CD4-positive, alpha-beta memory T cell (primary cell): ENCODE data around the gene FRRS1L. TPM values are rescaled to one million over a fixed set of nuclear protein-coding genes. Genes with fewer than 3 reads are reported as not detected.

Experiments
- CTCF ChIA-PET: fragments of 350-600 bp; sonication (Branson Sonifier 250); formaldehyde crosslinking; loops from one replicate; lab custom pipeline; 2021; ENCODE audit warnings: inconsistent platforms; ENCODE audit not compliant: partially characterized antibody; lab: Charles Lee
- POLR2A ChIA-PET: fragments of 350-600 bp; sonication (Branson Sonifier 250); formaldehyde crosslinking; loops from one replicate; lab custom pipeline; 2021; ENCODE audit not compliant: partially characterized antibody; lab: Charles Lee
- DNase-seq, 5 donors: peaks; one replicate each; pipeline versions ENCODE4 v3.0.0 to v3.0.0-alpha.2; 2020 to 2022; ENCODE audit warnings: mixed read lengths in 1 of 5
- H3K27ac ChIP-seq: one replicate; pipeline ENCODE4 v1.7.0; 2013; ENCODE audit warnings: low read depth, low read length
- H3K27me3 ChIP-seq: 2 replicates; pipeline ENCODE4 v1.7.0; 2013; ENCODE audit warnings: mild to moderate bottlenecking, low read length, moderate library complexity; ENCODE audit not compliant: insufficient read depth
- H3K36me3 ChIP-seq: 2 replicates; pipeline ENCODE4 v1.7.0; 2013; ENCODE audit warnings: mild to moderate bottlenecking, low read length, moderate library complexity; ENCODE audit not compliant: insufficient read depth
- H3K4me1 ChIP-seq: 2 replicates; pipeline ENCODE4 v1.7.0; 2013; ENCODE audit warnings: mild to moderate bottlenecking, low read length, moderate library complexity; ENCODE audit not compliant: insufficient read depth
- H3K4me3 ChIP-seq, 2 donors: one replicate each; pipeline ENCODE4 v1.7.0; 2013; ENCODE audit warnings: low read length in 2 of 2, mild to moderate bottlenecking in 1 of 2
- H3K9me3 ChIP-seq, 2 donors: one replicate each; pipeline ENCODE4 v1.7.0; 2013; ENCODE audit warnings: low read length in 2 of 2, control low read depth in 1 of 2; ENCODE audit not compliant: control insufficient read depth in 1 of 2
- H3K27ac Mint-ChIP-seq, 7 donors: one replicate each; pipeline ENCODE4 v1.8.0; 2020 to 2021; ENCODE audit warnings: mixed read lengths in 7 of 7, mild to moderate bottlenecking in 6 of 7, inconsistent platforms in 3 of 7, moderate library complexity in 3 of 7
- H3K27me3 Mint-ChIP-seq, 2 donors: one replicate each; pipeline ENCODE4 v1.8.0; 2020 to 2021; ENCODE audit warnings: mixed read lengths in 2 of 2
- H3K36me3 Mint-ChIP-seq, 2 donors: one replicate each; pipeline ENCODE4 v1.8.0; 2020 to 2021; ENCODE audit warnings: mixed read lengths in 2 of 2, inconsistent platforms in 1 of 2, mild to moderate bottlenecking in 1 of 2
- H3K4me1 Mint-ChIP-seq, 4 donors: one replicate each; pipeline ENCODE4 v1.8.0; 2020 to 2021; ENCODE audit warnings: mixed read lengths in 4 of 4, mild to moderate bottlenecking in 1 of 4
- H3K4me3 Mint-ChIP-seq, 8 donors: one replicate each; pipeline ENCODE4 v1.8.0; 2020 to 2021; ENCODE audit warnings: mixed read lengths in 8 of 8, mild to moderate bottlenecking in 7 of 8, moderate library complexity in 6 of 8, inconsistent platforms in 3 of 8
- H3K9me3 Mint-ChIP-seq, 8 donors: one replicate each; pipeline ENCODE4 v1.8.0; 2020 to 2021; ENCODE audit warnings: mixed read lengths in 8 of 8, mild to moderate bottlenecking in 5 of 8, inconsistent platforms in 3 of 8, moderate library complexity in 1 of 8
- intact Hi-C: fragments of 100-400 bp; cut with micrococcal nuclease; formaldehyde crosslinking; loops from one replicate; pipeline ENCODE4 v1.15.1; 2023
- polyA plus RNA-seq, 2 donors: library from polyadenylated mRNA; unstranded; fragments of 300-500 nt; fragmentation: Illumina TruSeq; gene quantifications; one replicate each; pipeline ENCODE4 v1.2.3, GENCODE V29; 2021
- total RNA-seq, 2 experiments: library from RNA; stranded (reverse); gene quantifications; one replicate each; pipeline ENCODE4 v1.2.3, GENCODE V29; 2021

The FRRS1L gene
- total and polyA plus RNA-seq, 4 experiments from 2014 or later: not detected

- Histone ChIP-seq H3K4me1 (peaks cover 3% of the 10 kb centered on the region), H3K9me3 (no peaks in the 10 kb centered on the region), H3K36me3 (peaks cover 59% of the 10 kb centered on the region), H3K27ac (no peak overlapping the region), H3K4me3 (no peak overlapping the region), H3K27me3 (no peaks in the 10 kb centered on the region)
- Mint-ChIP-seq H3K9me3 (no peaks in the 10 kb centered on the region), H3K36me3 (peaks cover 55 to 65% of the 10 kb centered on the region in 2 donors), H3K4me1 (peaks cover 8 to 15% (median 10%) of the 10 kb centered on the region in 4 donors), H3K27ac (peak overlapping the region in 2 of 7 donors; percentile 31 to 56), H3K27me3 (no peaks in the 10 kb centered on the region), H3K4me3 (no peak overlapping the region)
- POLR2A ChIA-PET: no interaction called here
- no peak for DNase-seq
- CTCF ChIA-PET: interaction anchor here (1.7 kb wide), 1 partner anchor 12 kb away, joined by 5 read pairs; no protein-coding TSS in a partner anchor
- intact Hi-C loops: no loop called here
Measured at GRCh38 chr9:109088221-109088620, 78.8 kb downstream of the FRRS1L start.

- Mint-ChIP-seq H3K27ac (peak overlapping the region in 2 of 7 donors; percentile 31 to 53), H3K9me3 (no peaks in the 10 kb centered on the region), H3K4me1 (peaks cover 7 to 14% (median 10%) of the 10 kb centered on the region in 4 donors), H3K27me3 (no peaks in the 10 kb centered on the region), H3K4me3 (no peak overlapping the region), H3K36me3 (peaks cover 54 to 64% of the 10 kb centered on the region in 2 donors)
- Histone ChIP-seq H3K4me3 (no peak overlapping the region), H3K36me3 (peaks cover 56% of the 10 kb centered on the region), H3K9me3 (no peaks in the 10 kb centered on the region), H3K4me1 (peaks cover 3% of the 10 kb centered on the region), H3K27ac (no peak overlapping the region), H3K27me3 (no peaks in the 10 kb centered on the region)
- ChIA-PET POLR2A (no interaction called here), CTCF (interaction anchor here (1.7 kb wide), 1 partner anchor 13 kb away, joined by 5 read pairs; no protein-coding TSS in a partner anchor)
- intact Hi-C loops: no loop called here
- DNase-seq: no peak
Measured at GRCh38 chr9:109087795-109088194, 79.3 kb downstream of the FRRS1L start.

GRCh38 chr9:109086221-109086620, 80.8 kb downstream of the FRRS1L start:
- intact Hi-C loops: no loop called here
- Histone ChIP-seq H3K4me1 (no peaks in the 10 kb centered on the region), H3K36me3 (peaks cover 42% of the 10 kb centered on the region), H3K4me3 (no peak overlapping the region), H3K9me3 (no peaks in the 10 kb centered on the region), H3K27ac (no peak overlapping the region), H3K27me3 (no peaks in the 10 kb centered on the region)
- peak overlapping the region in 1 of 7 donors; percentile 25 for H3K27ac Mint-ChIP-seq
- H3K4me3 Mint-ChIP-seq: no peak overlapping the region
- H3K9me3 Mint-ChIP-seq: no peaks in the 10 kb centered on the region
- H3K36me3 Mint-ChIP-seq: peaks cover 49 to 62% of the 10 kb centered on the region in 2 donors
- CTCF ChIA-PET: no interaction called here
- POLR2A ChIA-PET: no interaction called here
- H3K27me3 Mint-ChIP-seq: no peaks in the 10 kb centered on the region
- peaks cover 4 to 15% (median 7%) of the 10 kb centered on the region in 4 donors for H3K4me1 Mint-ChIP-seq
- DNase-seq: no peak

- no peaks in the 10 kb centered on the region for H3K9me3 ChIP-seq
- Mint-ChIP-seq H3K36me3 (peaks cover 49 to 60% of the 10 kb centered on the region in 2 donors), H3K27me3 (no peaks in the 10 kb centered on the region), H3K4me1 (peaks cover 4 to 14% (median 7%) of the 10 kb centered on the region in 4 donors), H3K27ac (no peak overlapping the region), H3K4me3 (no peak overlapping the region), H3K9me3 (no peaks in the 10 kb centered on the region)
- POLR2A ChIA-PET: no interaction called here
- H3K4me1 ChIP-seq: no peaks in the 10 kb centered on the region
- no peak for DNase-seq
- H3K4me3 ChIP-seq: no peak overlapping the region
- H3K27me3 ChIP-seq: no peaks in the 10 kb centered on the region
- CTCF ChIA-PET: no interaction called here
- intact Hi-C loops: no loop called here
- H3K36me3 ChIP-seq: peaks cover 39% of the 10 kb centered on the region
- H3K27ac ChIP-seq: no peak overlapping the region
Measured at GRCh38 chr9:109085510-109085909, 81.5 kb downstream of the FRRS1L start.

GRCh38 chr9:109083813-109084405, 83.1 kb downstream of the FRRS1L start:
- POLR2A ChIA-PET: no interaction called here
- H3K4me3 ChIP-seq: no peak overlapping the region
- intact Hi-C loops: loop anchor here (5.0 kb wide), 1 partner anchor 33 kb away; the partner anchor contains the start of gene TMEM245

DNA sequence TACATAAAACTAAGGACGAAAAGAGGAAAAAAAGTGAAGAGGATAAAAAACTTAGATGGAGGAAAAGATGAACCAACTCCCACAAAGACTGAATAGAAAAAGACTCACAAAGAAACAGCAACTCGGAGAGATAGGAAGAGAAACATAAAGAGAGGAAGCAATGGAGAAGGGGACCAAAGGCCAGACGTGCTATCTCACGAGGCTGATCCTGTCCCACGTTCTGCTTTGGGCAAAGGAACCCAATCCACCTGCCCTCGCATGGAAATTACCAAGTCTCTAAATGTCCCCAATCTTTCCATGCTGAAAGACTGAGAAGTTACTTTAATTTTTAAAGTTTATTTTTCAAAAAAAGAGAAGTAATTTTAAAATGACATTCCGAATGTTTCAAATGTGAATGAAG, 83.9 kb downstream of the FRRS1L start:
- DNase-seq: no peak
- H3K27ac ChIP-seq: no peak overlapping the region
- intact Hi-C loops: loop anchor here (5.0 kb wide), 1 partner anchor 34 kb away; the partner anchor contains the start of gene TMEM245
- H3K27me3 ChIP-seq: no peaks in the 10 kb centered on the region
- POLR2A ChIA-PET: no interaction called here
- H3K4me1 ChIP-seq: no peaks in the 10 kb centered on the region
- no peak overlapping the region for H3K4me3 Mint-ChIP-seq
- H3K36me3 Mint-ChIP-seq: peaks cover 62 to 69% of the 10 kb centered on the region in 2 donors
- H3K27ac Mint-ChIP-seq: peak overlapping the region in 2 of 7 donors; percentile 31 to 52
- CTCF ChIA-PET: no interaction called here
- H3K9me3 ChIP-seq: no peaks in the 10 kb centered on the region
- H3K36me3 ChIP-seq: peaks cover 51% of the 10 kb centered on the region
- no peaks in the 10 kb centered on the region for H3K9me3 Mint-ChIP-seq
- H3K4me1 Mint-ChIP-seq: peaks cover 4 to 14% (median 7%) of the 10 kb centered on the region in 4 donors
- no peak overlapping the region for H3K4me3 ChIP-seq
- H3K27me3 Mint-ChIP-seq: no peaks in the 10 kb centered on the region

More at GRCh38 chr9:109083813-109084405, 83.1 kb downstream of the FRRS1L start:
- H3K27ac Mint-ChIP-seq: peak overlapping the region in 2 of 7 donors; percentile 11 to 18
- H3K27me3 Mint-ChIP-seq: no peaks in the 10 kb centered on the region
- H3K36me3 ChIP-seq: peaks cover 48% of the 10 kb centered on the region
- H3K4me3 Mint-ChIP-seq: no peak overlapping the region
- DNase-seq: no peak
- H3K4me1 ChIP-seq: no peaks in the 10 kb centered on the region
- peaks cover 60 to 66% of the 10 kb centered on the region in 2 donors for H3K36me3 Mint-ChIP-seq
- no peaks in the 10 kb centered on the region for H3K9me3 ChIP-seq
- H3K27me3 ChIP-seq: no peaks in the 10 kb centered on the region
- no peak overlapping the region for H3K27ac ChIP-seq
- no peaks in the 10 kb centered on the region for H3K9me3 Mint-ChIP-seq
- CTCF ChIA-PET: interaction anchor here (1.2 kb wide), 1 partner anchor 59 kb away, joined by 3 read pairs; no protein-coding TSS in a partner anchor
- H3K4me1 Mint-ChIP-seq: peaks cover 4 to 14% (median 7%) of the 10 kb centered on the region in 4 donors

GRCh38 chr9:109082091-109082620, 84.9 kb downstream of the FRRS1L start:
- no peak overlapping the region for H3K4me3 Mint-ChIP-seq
- no peaks in the 10 kb centered on the region for H3K27me3 Mint-ChIP-seq
- peaks cover 61 to 69% of the 10 kb centered on the region in 2 donors for H3K36me3 Mint-ChIP-seq
- peaks cover 43% of the 10 kb centered on the region for H3K36me3 ChIP-seq
- H3K4me1 ChIP-seq: no peaks in the 10 kb centered on the region
- H3K27me3 ChIP-seq: no peaks in the 10 kb centered on the region
- ChIA-PET POLR2A (interaction anchor here (1.3 to 1.4 kb wide), 2 partner anchors 18 to 38 kb away, joined by 5 read pairs; partner anchors contain the start of gene TMEM245), CTCF (interaction anchor here (1.2 kb wide), 1 partner anchor 61 kb away, joined by 3 read pairs; no protein-coding TSS in a partner anchor)
- no peaks in the 10 kb centered on the region for H3K9me3 Mint-ChIP-seq
- peaks cover 4 to 14% (median 7%) of the 10 kb centered on the region in 4 donors for H3K4me1 Mint-ChIP-seq
- no peak overlapping the region for H3K27ac ChIP-seq
- DNase-seq: no peak
- no peak overlapping the region for H3K4me3 ChIP-seq
- intact Hi-C loops: loop anchor here (5.0 kb wide), 1 partner anchor 35 kb away; the partner anchor contains the start of gene TMEM245
- no peak overlapping the region for H3K27ac Mint-ChIP-seq
- H3K9me3 ChIP-seq: no peaks in the 10 kb centered on the region
